ENCODE data around the gene DSCAML1.

DSCAML1 gene

GRCh38 chr11:117792992-117793391 is 4.0 kb downstream of the DSCAML1 start:
- H3K27me3 ChIP-seq: peaks cover 3 to 72% of the 10 kb centered on the region in 2 donors
- H3K9me3 ChIP-seq: no peaks in the 10 kb centered on the region
- H3K27ac ChIP-seq: no peak overlapping the region
- H3K4me1 ChIP-seq: peaks cover 0 to 26% (median 19%) of the 10 kb centered on the region in 4 donors
- intact Hi-C loops (cut with DNase I; ENCODE audit: low total_unique reads): no loop called here
- no peaks in the 10 kb centered on the region for H3K36me3 ChIP-seq
- no peak overlapping the region for H3K4me3 ChIP-seq
- TF ChIP-seq, protein P1, sequence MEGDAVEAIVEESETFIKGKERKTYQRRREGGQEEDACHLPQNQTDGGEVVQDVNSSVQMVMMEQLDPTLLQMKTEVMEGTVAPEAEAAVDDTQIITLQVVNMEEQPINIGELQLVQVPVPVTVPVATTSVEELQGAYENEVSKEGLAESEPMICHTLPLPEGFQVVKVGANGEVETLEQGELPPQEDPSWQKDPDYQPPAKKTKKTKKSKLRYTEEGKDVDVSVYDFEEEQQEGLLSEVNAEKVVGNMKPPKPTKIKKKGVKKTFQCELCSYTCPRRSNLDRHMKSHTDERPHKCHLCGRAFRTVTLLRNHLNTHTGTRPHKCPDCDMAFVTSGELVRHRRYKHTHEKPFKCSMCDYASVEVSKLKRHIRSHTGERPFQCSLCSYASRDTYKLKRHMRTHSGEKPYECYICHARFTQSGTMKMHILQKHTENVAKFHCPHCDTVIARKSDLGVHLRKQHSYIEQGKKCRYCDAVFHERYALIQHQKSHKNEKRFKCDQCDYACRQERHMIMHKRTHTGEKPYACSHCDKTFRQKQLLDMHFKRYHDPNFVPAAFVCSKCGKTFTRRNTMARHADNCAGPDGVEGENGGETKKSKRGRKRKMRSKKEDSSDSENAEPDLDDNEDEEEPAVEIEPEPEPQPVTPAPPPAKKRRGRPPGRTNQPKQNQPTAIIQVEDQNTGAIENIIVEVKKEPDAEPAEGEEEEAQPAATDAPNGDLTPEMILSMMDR (IDR thresholded peaks at IDR 0.05): no peak
- DNase-seq: no peak

DNA sequence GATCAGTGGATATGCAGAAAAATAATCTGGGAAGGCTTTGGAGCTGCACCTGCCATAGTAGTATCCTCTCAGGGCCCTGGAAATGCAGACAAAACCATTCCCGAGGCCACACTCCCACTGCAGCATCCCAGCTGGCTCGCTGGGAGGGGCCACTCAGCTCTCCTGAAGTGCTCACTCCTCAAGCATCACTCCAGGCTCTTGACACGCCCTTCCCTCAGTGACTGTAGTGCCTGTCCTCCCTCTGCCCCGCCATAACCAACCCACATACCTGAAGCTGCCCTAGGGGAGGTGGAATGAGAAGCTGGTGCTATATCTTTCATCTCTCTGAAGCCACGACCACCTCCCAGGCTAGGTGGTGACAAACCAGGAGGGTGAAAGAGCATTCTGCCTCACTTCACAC is 4.8 kb downstream of the DSCAML1 start:
- H3K27me3 ChIP-seq: peaks cover 3 to 66% of the 10 kb centered on the region in 2 donors
- no peak overlapping the region for H3K27ac ChIP-seq

DNA sequence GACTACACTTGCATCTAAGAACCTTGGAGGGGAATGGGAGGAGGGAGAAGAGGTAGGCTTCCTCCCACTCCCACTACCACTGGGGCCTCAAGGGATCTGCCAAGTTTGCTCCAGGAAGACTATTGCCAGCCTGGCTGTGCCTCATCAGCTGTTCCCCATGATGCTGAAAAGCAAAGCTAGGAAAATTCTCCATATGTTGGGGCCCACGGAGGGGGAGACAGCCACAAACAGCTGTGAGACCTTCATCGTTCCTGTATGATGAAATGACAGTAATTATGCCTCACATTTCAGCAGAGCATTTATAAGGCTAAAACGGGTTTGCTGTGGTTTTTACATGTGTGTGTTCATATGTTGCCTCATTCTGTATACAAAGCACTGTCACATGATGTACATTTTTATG is 6.7 kb downstream of the DSCAML1 start:
- Histone ChIP-seq H3K36me3 (no peaks in the 10 kb centered on the region), H3K27ac (no peak overlapping the region), H3K9me3 (no peaks in the 10 kb centered on the region), H3K4me3 (no peak overlapping the region), H3K27me3 (peaks cover 0 to 52% of the 10 kb centered on the region in 2 donors), H3K4me1 (peaks cover 0 to 5% (median under 1%) of the 10 kb centered on the region in 4 donors)
- intact Hi-C loops (cut with DNase I; ENCODE audit: low total_unique reads): no loop called here
- no peak for DNase-seq
- TF ChIP-seq, protein P1 (IDR thresholded peaks at IDR 0.05): no peak

More for the DNA sequence above, 4.8 kb downstream of the DSCAML1 start:
- DNase-seq: no peak
- TF ChIP-seq, protein P1 (IDR thresholded peaks at IDR 0.05): no peak
- Histone ChIP-seq H3K4me1 (peaks cover 0 to 24% (median 18%) of the 10 kb centered on the region in 4 donors), H3K4me3 (no peak overlapping the region), H3K36me3 (no peaks in the 10 kb centered on the region), H3K9me3 (no peaks in the 10 kb centered on the region)
- intact Hi-C loops (cut with DNase I; ENCODE audit: low total_unique reads): no loop called here

DNA sequence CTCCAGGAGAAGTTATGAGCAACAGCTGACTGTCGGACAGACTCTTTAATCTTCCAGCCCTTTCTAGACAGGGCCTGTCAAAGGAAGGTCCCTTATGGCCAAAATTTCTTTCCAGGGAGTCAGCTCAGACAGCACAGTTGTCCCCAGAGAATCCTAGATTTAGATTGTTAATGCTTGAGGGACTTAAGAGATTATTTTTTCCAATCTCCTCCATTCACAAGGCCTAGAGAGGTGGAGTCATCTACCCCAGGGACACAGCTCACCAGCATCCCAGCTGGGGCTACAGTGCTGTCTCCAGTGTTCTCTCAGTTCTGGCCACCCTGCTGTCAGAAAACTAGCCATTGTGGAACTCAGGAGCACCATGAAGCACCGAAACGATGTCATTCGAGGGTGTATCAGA is 7.8 kb downstream of the DSCAML1 start:
- Histone ChIP-seq H3K4me3 (no peak overlapping the region), H3K9me3 (no peaks in the 10 kb centered on the region), H3K27me3 (peaks cover 0 to 50% of the 10 kb centered on the region in 2 donors), H3K27ac (no peak overlapping the region), H3K4me1 (no peaks in the 10 kb centered on the region), H3K36me3 (no peaks in the 10 kb centered on the region)
- no peak for DNase-seq
- TF ChIP-seq, protein P1 (IDR thresholded peaks at IDR 0.05): no peak
- intact Hi-C loops (cut with DNase I; ENCODE audit: low total_unique reads): no loop called here

- Histone ChIP-seq H3K4me1 (no peaks in the 10 kb centered on the region), H3K36me3 (no peaks in the 10 kb centered on the region), H3K27ac (no peak overlapping the region), H3K27me3 (peaks cover 0 to 45% of the 10 kb centered on the region in 2 donors), H3K4me3 (no peak overlapping the region), H3K9me3 (no peaks in the 10 kb centered on the region)
- TF ChIP-seq, protein P1 (IDR thresholded peaks at IDR 0.05): no peak
- intact Hi-C loops (cut with DNase I; ENCODE audit: low total_unique reads): no loop called here
- no peak for DNase-seq
These were observed 10.7 kb downstream of the DSCAML1 start for GRCh38 chr11:117786135-117786870.
